GM21619 (cell line): ENCODE measurements around the gene SMC5.

Experiments
- ATAC-seq: cut with Tn5 transposase; IDR thresholded peaks from one replicate; pipeline ENCODE4 v1.9.1; 2021; ENCODE audit not compliant: unreplicated experiment

The SMC5 gene

GRCh38 chr9:70403618-70404025, 144.8 kb downstream of the SMC5 start:
- ATAC-seq, result no peak

- no peak for ATAC-seq
These were observed 145.5 kb downstream of the SMC5 start for GRCh38 chr9:70404261-70404660.
